Lung (tissue), 12 donors: Measurements from ENCODE around the gene ME2. TPM values are rescaled to one million over a fixed set of nuclear protein-coding genes. Genes with fewer than 3 reads are reported as not detected.

Experiments
- ATAC-seq: fragments of 200-7000 bp; cut with Tn5 transposase; one replicate; pipeline ENCODE4 v1.9.1; 2020; ENCODE audit warnings: moderate number of reproducible peaks; ENCODE audit not compliant: insufficient read depth, low FRiP score
- DNase-seq, 3 donors: peaks; one replicate each; pipeline ENCODE4 v3.0.0-alpha.2; 2013 to 2017
- H3K27ac ChIP-seq, 2 donors: one replicate each; pipeline ENCODE4 v1.5.1; 2013; ENCODE audit warnings: mild to moderate bottlenecking in 2 of 2, moderate library complexity in 2 of 2, control low read depth in 1 of 2, inconsistent platforms in 1 of 2, low read depth in 1 of 2, low read length in 1 of 2
- H3K27me3 ChIP-seq, 3 donors: one replicate each; pipeline ENCODE4 v1.5.1; 2013; ENCODE audit warnings: low read length in 2 of 3; ENCODE audit not compliant: control insufficient read depth in 3 of 3, insufficient read depth in 3 of 3
- H3K36me3 ChIP-seq, 4 donors: one replicate each; pipeline ENCODE4 v1.5.1; 2013; ENCODE audit warnings: low read length in 4 of 4, mild to moderate bottlenecking in 1 of 4, moderate library complexity in 1 of 4; ENCODE audit not compliant: control insufficient read depth in 4 of 4, insufficient read depth in 4 of 4
- H3K4me1 ChIP-seq, 5 donors: one replicate each; pipeline ENCODE4 v1.5.1; 2013; ENCODE audit warnings: low read length in 5 of 5, mild to moderate bottlenecking in 2 of 5, moderate library complexity in 1 of 5; ENCODE audit not compliant: control insufficient read depth in 5 of 5, insufficient read depth in 5 of 5
- H3K4me3 ChIP-seq: one replicate; pipeline ENCODE4 v1.5.1; 2013; ENCODE audit warnings: mild to moderate bottlenecking, control low read depth, moderate library complexity
- H3K9ac ChIP-seq, 2 donors: one replicate each; pipeline ENCODE4 v1.5.1; 2013; ENCODE audit warnings: low read length in 2 of 2, control low read depth in 1 of 2; ENCODE audit not compliant: insufficient read depth in 1 of 2
- H3K9me3 ChIP-seq, 4 donors: one replicate each; pipeline ENCODE4 v1.5.1; 2013; ENCODE audit warnings: low read length in 3 of 4, mild to moderate bottlenecking in 1 of 4, moderate library complexity in 1 of 4; ENCODE audit not compliant: control insufficient read depth in 4 of 4, insufficient read depth in 3 of 4
- WGBS, 2 donors: extraction: QIAGEN DNeasy Blood & Tissue Kit; methylation state at CpG; one replicate each; pipeline ENCODE4 v1.1.7; 2013; 5-methylcytosine and 5-hydroxymethylcytosine counted together
- polyA plus RNA-seq, 2 donors: library from polyadenylated mRNA; stranded (reverse); fragments of 200-250 nt; gene quantifications; one replicate each; pipeline ENCODE4 v1.2.1, GENCODE V29; 2013
- total RNA-seq, 2 donors: library from RNA; depleted of rRNA in 1 of 2; stranded (reverse); fragments of >200 nt in 1 of 2; gene quantifications; one replicate each; pipeline ENCODE4 v1.2.1, GENCODE V29; 2014 to 2021
- TF ChIP-seq, protein P1 (sequence below): IDR thresholded peaks from 2 replicates; pipeline ENCODE4 v1.5.1; 2012; ENCODE audit warnings: mild to moderate bottlenecking; ENCODE audit errors: control extremely low read depth, extremely low read depth
- donor health status: control.
- donor health status: control.
- donor health status: Bipolar disorder and iron deficiency.
- donor health status: healthy.
- donor health status: DM: yes; HTN: yes; CAD: no.

Gene ME2
- total and polyA plus RNA-seq, 4 donors = 17.9 to 52.0 (median 34.0) TPM

DNA sequence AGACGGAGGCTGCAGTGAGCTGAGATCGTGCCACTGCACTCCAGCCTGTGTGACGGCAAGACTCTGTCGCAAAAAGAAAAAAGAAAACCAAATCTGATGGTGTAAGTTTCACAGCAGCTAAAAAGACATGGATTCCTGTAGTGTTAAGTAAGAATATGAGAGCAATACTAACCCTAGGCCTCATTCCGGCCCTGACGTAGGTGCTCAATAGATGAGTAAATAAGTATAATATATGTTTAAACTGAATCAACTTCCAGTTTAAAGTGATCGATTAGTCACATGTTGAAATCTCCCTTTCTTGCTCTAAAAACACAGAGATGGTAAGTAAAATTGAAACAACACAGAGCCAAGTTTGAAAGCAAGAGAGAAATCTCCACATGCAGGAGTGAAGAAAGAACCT lies 8.0 kb downstream of the ME2 start:
- no peak for ATAC-seq
- TF ChIP-seq, protein P1, sequence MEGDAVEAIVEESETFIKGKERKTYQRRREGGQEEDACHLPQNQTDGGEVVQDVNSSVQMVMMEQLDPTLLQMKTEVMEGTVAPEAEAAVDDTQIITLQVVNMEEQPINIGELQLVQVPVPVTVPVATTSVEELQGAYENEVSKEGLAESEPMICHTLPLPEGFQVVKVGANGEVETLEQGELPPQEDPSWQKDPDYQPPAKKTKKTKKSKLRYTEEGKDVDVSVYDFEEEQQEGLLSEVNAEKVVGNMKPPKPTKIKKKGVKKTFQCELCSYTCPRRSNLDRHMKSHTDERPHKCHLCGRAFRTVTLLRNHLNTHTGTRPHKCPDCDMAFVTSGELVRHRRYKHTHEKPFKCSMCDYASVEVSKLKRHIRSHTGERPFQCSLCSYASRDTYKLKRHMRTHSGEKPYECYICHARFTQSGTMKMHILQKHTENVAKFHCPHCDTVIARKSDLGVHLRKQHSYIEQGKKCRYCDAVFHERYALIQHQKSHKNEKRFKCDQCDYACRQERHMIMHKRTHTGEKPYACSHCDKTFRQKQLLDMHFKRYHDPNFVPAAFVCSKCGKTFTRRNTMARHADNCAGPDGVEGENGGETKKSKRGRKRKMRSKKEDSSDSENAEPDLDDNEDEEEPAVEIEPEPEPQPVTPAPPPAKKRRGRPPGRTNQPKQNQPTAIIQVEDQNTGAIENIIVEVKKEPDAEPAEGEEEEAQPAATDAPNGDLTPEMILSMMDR = no peak
- Histone ChIP-seq H3K9me3 (peaks cover 0 to 4% (median 1%) of the 10 kb centered on the region in 4 donors), H3K4me1 (no peaks in the 10 kb centered on the region), H3K4me3 (no peak overlapping the region), H3K9ac (no peak overlapping the region), H3K36me3 (peaks cover 0 to 3% (median 2%) of the 10 kb centered on the region in 4 donors), H3K27ac (no peak overlapping the region), H3K27me3 (no peaks in the 10 kb centered on the region)
- DNase-seq = no peak
- 94 to 97% methylated on average over 7 of the region's 7 CpGs for WGBS, 2 donors

DNA sequence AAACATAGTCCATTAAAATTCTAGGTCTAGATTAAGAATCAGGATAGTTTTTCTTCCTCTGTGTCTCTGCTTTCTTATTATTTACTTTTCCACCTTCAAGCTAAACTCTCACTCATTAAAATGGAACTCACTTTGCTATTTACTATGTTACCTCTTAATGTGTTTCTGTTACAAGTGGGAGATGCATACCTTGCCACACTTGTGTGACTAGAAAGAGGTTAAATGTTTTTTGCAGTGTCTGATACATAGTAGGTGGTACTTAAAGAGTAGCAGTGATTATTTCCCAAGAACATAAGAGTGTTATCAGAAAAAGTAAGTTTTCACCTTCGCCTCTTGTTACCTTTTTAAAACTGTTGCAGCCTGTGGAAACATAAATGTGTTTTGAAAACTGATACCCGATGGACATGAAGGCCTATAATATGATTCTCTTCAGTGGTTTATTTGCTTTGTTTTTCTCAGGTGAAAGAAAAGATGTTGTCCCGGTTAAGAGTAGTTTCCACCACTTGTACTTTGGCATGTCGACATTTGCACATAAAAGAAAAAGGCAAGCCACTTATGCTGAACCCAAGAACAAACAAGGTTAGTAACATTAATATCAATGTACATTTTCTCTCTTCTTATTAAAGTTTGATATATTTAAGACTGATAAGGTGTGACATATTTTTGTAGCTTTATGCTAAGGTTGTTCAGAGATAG lies 16.6 kb downstream of the ME2 start:
- Histone ChIP-seq H3K4me1 (no peaks in the 10 kb centered on the region), H3K36me3 (peaks cover 0 to 22% (median 9%) of the 10 kb centered on the region in 4 donors), H3K9ac (no peak overlapping the region), H3K27ac (no peak overlapping the region), H3K27me3 (no peaks in the 10 kb centered on the region), H3K4me3 (no peak overlapping the region), H3K9me3 (peaks cover 0 to 2% (median 0%) of the 10 kb centered on the region in 4 donors)
- DNase-seq (peak in 1 of 3 donors; percentile 13), ATAC-seq (no peak)
- WGBS, 2 donors = 71 to 84% methylated on average over 4 of the region's 4 CpGs
- TF ChIP-seq, protein P1 = no peak

DNA sequence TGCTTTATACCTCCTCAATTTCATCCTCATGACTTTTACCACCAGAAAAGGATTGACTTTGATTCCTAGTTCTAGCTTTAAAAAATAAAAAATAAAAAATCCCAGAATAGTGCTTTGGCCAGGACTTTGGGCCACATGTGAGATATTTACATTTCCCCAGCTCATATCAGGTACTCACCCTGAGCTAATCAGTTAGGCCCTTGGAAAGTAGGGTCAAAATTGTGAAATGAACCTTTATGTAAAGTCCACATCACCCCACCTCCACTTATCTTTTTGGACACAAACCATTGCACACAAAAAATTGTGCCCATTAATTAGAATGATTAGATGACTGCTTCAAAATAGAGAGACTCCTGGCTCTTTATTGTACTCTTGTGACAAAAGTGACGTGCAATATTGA lies 17.2 kb downstream of the ME2 start:
- peaks cover 0 to 22% (median 11%) of the 10 kb centered on the region in 4 donors for H3K36me3 ChIP-seq
- H3K4me1 ChIP-seq = no peaks in the 10 kb centered on the region
- H3K4me3 ChIP-seq = no peak overlapping the region
- H3K9me3 ChIP-seq = no peaks in the 10 kb centered on the region
- H3K27ac ChIP-seq = no peak overlapping the region
- no peak overlapping the region for H3K9ac ChIP-seq
- no peaks in the 10 kb centered on the region for H3K27me3 ChIP-seq
- TF ChIP-seq, protein P1 = no peak
- WGBS, 2 donors = 78 to 81% methylated on average over 1 of the region's 1 CpG
- ATAC-seq (no peak), DNase-seq (no peak)

DNA sequence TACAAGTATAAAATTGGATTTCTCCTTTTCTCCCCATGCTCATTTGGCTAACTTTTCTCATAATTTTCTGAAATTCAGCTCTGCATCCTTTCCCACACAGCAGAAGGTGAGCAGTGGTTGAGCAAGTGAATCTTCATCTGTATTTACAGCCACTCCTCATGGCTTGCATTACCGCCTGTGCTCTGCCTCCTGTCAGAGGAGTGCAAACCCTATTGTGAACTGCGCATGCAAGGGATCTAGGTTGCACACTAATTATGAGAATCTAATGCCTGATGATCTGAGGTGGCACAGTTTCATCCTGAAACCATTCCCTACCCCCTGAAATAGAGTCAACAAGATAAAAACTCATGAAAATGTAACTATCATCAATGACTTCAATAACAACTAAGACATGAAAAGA lies 20.0 kb downstream of the ME2 start:
- H3K9ac ChIP-seq = no peak overlapping the region
- 98 to 99% methylated on average over 2 of the region's 2 CpGs for WGBS, 2 donors

More for the DNA sequence above, 20.0 kb downstream of the ME2 start:
- Histone ChIP-seq H3K27me3 (no peaks in the 10 kb centered on the region), H3K27ac (no peak overlapping the region), H3K9me3 (no peaks in the 10 kb centered on the region), H3K36me3 (peaks cover 0 to 22% (median 11%) of the 10 kb centered on the region in 4 donors), H3K4me3 (no peak overlapping the region), H3K4me1 (no peaks in the 10 kb centered on the region)
- TF ChIP-seq, protein P1 = no peak
- DNase-seq = no peak
- ATAC-seq = no peak
